B cell (primary cell): ENCODE data around the gene TAB3. TPM values are rescaled to one million over a fixed set of nuclear protein-coding genes. Genes with fewer than 3 reads are reported as not detected.

Source experiments
- ATAC-seq: fragments of 200-7000 bp; cut with Tn5 transposase; one replicate; pipeline ENCODE4 v1.10.0; 2021; ENCODE audit warnings: low read depth, mild to moderate bottlenecking, moderate number of reproducible peaks, moderate library complexity
- CTCF ChIA-PET: fragments of 350-600 bp; sonication (Branson Sonifier 250); formaldehyde crosslinking; loops from one replicate; lab custom pipeline; 2021; ENCODE audit warnings: antibody characterized with exemption, inconsistent platforms; lab: Charles Lee
- POLR2A ChIA-PET: fragments of 350-600 bp; sonication (Branson Sonifier 250); formaldehyde crosslinking; loops from one replicate; lab custom pipeline; 2021; ENCODE audit warnings: antibody characterized with exemption; lab: Charles Lee
- DNase-seq: peaks from one replicate; pipeline ENCODE4 v3.0.0; 2013
- H2AFZ ChIP-seq: 2 replicates; pipeline ENCODE4 v1.6.1; 2012; ENCODE audit warnings: mild to moderate bottlenecking, low read depth, low read length; ENCODE audit not compliant: insufficient read depth, poor library complexity, severe bottlenecking
- H3K27ac ChIP-seq, 2 donors: 1 replicate in 1 of 2; 2 replicates in 1 of 2; pipeline ENCODE4 v1.5.1; 2012 to 2013; ENCODE audit warnings: low read length in 2 of 2, mild to moderate bottlenecking in 2 of 2, moderate library complexity in 1 of 2
- H3K27me3 ChIP-seq, 4 experiments: fragments of 200-600 bp in 1 of 4; sonication (generic) in 1 of 4; replicated peaks in 1 of 4; 1 replicate in 2 of 4; 2 replicates in 2 of 4; pipeline versions ENCODE4 v1.6.1 to v1.7.0; 2013 to 2016; ENCODE audit warnings: low read length in 3 of 4, mild to moderate bottlenecking in 2 of 4, mixed read lengths in 1 of 4, moderate library complexity in 1 of 4; ENCODE audit not compliant: insufficient read depth in 4 of 4, control insufficient read depth in 3 of 4; ENCODE audit errors: control extremely low read depth in 1 of 4
- H3K36me3 ChIP-seq, 2 experiments: replicated peaks in 1 of 2; 1 replicate in 1 of 2; 2 replicates in 1 of 2; pipeline versions ENCODE4 v1.6.1 to v1.7.1; 2013; ENCODE audit warnings: low read length in 1 of 2; ENCODE audit not compliant: insufficient read depth in 2 of 2, control insufficient read depth in 1 of 2; ENCODE audit errors: control extremely low read depth in 1 of 2, extremely low read depth in 1 of 2
- H3K4me1 ChIP-seq, 2 donors: fragments of 200-600 bp in 1 of 2; sonication (generic) in 1 of 2; 1 replicate in 1 of 2; 2 replicates in 1 of 2; pipeline versions ENCODE4 v1.5.1 to v1.6.1; 2013 to 2017; ENCODE audit warnings: low read length in 2 of 2; ENCODE audit not compliant: control insufficient read depth in 2 of 2, insufficient read depth in 2 of 2
- H3K4me2 ChIP-seq: replicated peaks from 2 replicates; pipeline ENCODE3; 2012; ENCODE audit warnings: mild to moderate bottlenecking, low read depth, low read length; ENCODE audit not compliant: poor library complexity, severe bottlenecking
- H3K4me3 ChIP-seq, 5 experiments: fragments of 200-600 bp in 1 of 5; sonication (generic) in 1 of 5; 1 replicate in 3 of 5; 2 replicates in 2 of 5; pipeline versions ENCODE4 v1.5.1 to v1.7.0; 2011 to 2016; ENCODE audit warnings: low read length in 4 of 5, mild to moderate bottlenecking in 4 of 5, low read depth in 2 of 5, control low read depth in 1 of 5, moderate library complexity in 1 of 5; ENCODE audit not compliant: insufficient read depth in 1 of 5; ENCODE audit errors: control extremely low read depth in 1 of 5, extremely low read depth in 1 of 5
- H3K79me2 ChIP-seq: fragments of 200-600 bp; sonication (generic); one replicate; pipeline ENCODE4 v1.6.0; 2016; ENCODE audit warnings: low read length; ENCODE audit not compliant: control insufficient read depth, insufficient read depth
- H3K9ac ChIP-seq: fragments of 200-600 bp; sonication (generic); 2 replicates; pipeline ENCODE4 v1.6.1; 2017; ENCODE audit warnings: mild to moderate bottlenecking, low read length, moderate library complexity
- H3K9me3 ChIP-seq, 3 donors: one replicate each; pipeline versions ENCODE4 v1.6.1 to v1.7.1; 2013; ENCODE audit warnings: low read length in 2 of 3; ENCODE audit not compliant: control insufficient read depth in 2 of 3, insufficient read depth in 1 of 3; ENCODE audit errors: control extremely low read depth in 1 of 3
- H4K20me1 ChIP-seq: 2 replicates; pipeline ENCODE4 v1.6.0; 2012; ENCODE audit warnings: mild to moderate bottlenecking, low read length; ENCODE audit not compliant: insufficient read depth, control insufficient read depth, poor library complexity, severe bottlenecking
- H3K27ac Mint-ChIP-seq: one replicate; pipeline ENCODE4 v1.8.0; 2021; ENCODE audit warnings: mixed read lengths
- H3K27me3 Mint-ChIP-seq: one replicate; pipeline ENCODE4 v1.8.0; 2021; ENCODE audit warnings: mixed read lengths
- H3K4me1 Mint-ChIP-seq: one replicate; pipeline ENCODE4 v1.8.0; 2021; ENCODE audit warnings: mixed read lengths
- H3K4me3 Mint-ChIP-seq: one replicate; pipeline ENCODE4 v1.8.0; 2021; ENCODE audit warnings: mixed read lengths
- H3K9me3 Mint-ChIP-seq: one replicate; pipeline ENCODE4 v1.8.0; 2022; ENCODE audit warnings: mixed read lengths; ENCODE audit not compliant: insufficient read depth
- CTCF ChIP-seq: fragments of 200-600 bp; IDR thresholded peaks from one replicate; pipeline ENCODE4 v1.8.0; 2022; ENCODE audit warnings: antibody characterized with exemption, mild to moderate bottlenecking
- EZH2 ChIP-seq: IDR thresholded peaks from 2 replicates; pipeline ENCODE4 v1.6.1; 2012; ENCODE audit warnings: borderline replicate concordance, low read depth, mild to moderate bottlenecking, moderate library complexity, low read length; ENCODE audit not compliant: insufficient read depth, poor library complexity, severe bottlenecking
- WGBS: methylation state at CpG from one replicate; pipeline ENCODE4 v1.1.5; 2013; ENCODE audit warnings: missing lambda C conversion rate; ENCODE audit not compliant: insufficient coverage; 5-methylcytosine and 5-hydroxymethylcytosine counted together
- intact Hi-C: fragments of 100-400 bp; cut with micrococcal nuclease; formaldehyde crosslinking; loops from one replicate; pipeline ENCODE4 v1.10.0; 2022
- polyA plus RNA-seq: library from polyadenylated mRNA; depleted of rRNA; stranded (reverse); fragments of >200 nt; gene quantifications from 2 replicates; pipeline ENCODE4 v1.2.3, GENCODE V29; 2012
- total RNA-seq, 2 donors: library from RNA; stranded (reverse); fragments of 120-200 nt in 1 of 2; gene quantifications; 1 replicate in 1 of 2; 2 replicates in 1 of 2; pipeline versions ENCODE4 v1.2.3 to v1.2.4, GENCODE V29; 2013 to 2022

TAB3 gene
- total and polyA plus RNA-seq, 2 donors (not counting 1 experiment from before 2014, with no cell fraction given), result 11.4 to 26.5 TPM

GRCh38 chrX:30858098-30858497 is 31.0 kb downstream of the TAB3 start:
- Mint-ChIP-seq H3K4me3 (no peak overlapping the region), H3K27ac (no peak overlapping the region), H3K4me1 (no peaks in the 10 kb centered on the region), H3K9me3 (no peaks in the 10 kb centered on the region), H3K27me3 (no peaks in the 10 kb centered on the region)
- H3K36me3 ChIP-seq, result peaks cover 0 to 29% of the 10 kb centered on the region in 2 experiments
- no peak overlapping the region for H3K9ac ChIP-seq
- no peaks in the 10 kb centered on the region for H3K9me3 ChIP-seq
- no peaks in the 10 kb centered on the region for H4K20me1 ChIP-seq
- no peak for TF ChIP-seq CTCF
- no peak for TF ChIP-seq EZH2
- no peaks in the 10 kb centered on the region for H3K79me2 ChIP-seq
- H2AFZ ChIP-seq, result no peak overlapping the region
- POLR2A ChIA-PET, result no interaction called here
- DNase-seq, result no peak
- H3K4me1 ChIP-seq, result no peaks in the 10 kb centered on the region
- H3K27me3 ChIP-seq, result no peaks in the 10 kb centered on the region
- ATAC-seq, result no peak
- intact Hi-C loops, result no loop called here
- H3K27ac ChIP-seq, result no peak overlapping the region
- H3K4me2 ChIP-seq, result no peak overlapping the region
- WGBS, result no CpG with 5 or more reads among the region's 1 CpG
- no peak overlapping the region for H3K4me3 ChIP-seq
- CTCF ChIA-PET, result no interaction called here

- no peak overlapping the region for H3K9ac ChIP-seq
- ATAC-seq, result no peak
- Mint-ChIP-seq H3K9me3 (no peaks in the 10 kb centered on the region), H3K4me1 (no peaks in the 10 kb centered on the region), H3K27me3 (no peaks in the 10 kb centered on the region), H3K27ac (no peak overlapping the region), H3K4me3 (no peak overlapping the region)
- no peaks in the 10 kb centered on the region for H4K20me1 ChIP-seq
- no peak overlapping the region for H3K27ac ChIP-seq
- no peak for TF ChIP-seq CTCF
- TF ChIP-seq EZH2, result no peak
- H3K79me2 ChIP-seq, result no peaks in the 10 kb centered on the region
- H3K9me3 ChIP-seq, result no peaks in the 10 kb centered on the region
- H3K36me3 ChIP-seq, result peaks cover 3 to 18% of the 10 kb centered on the region in 2 experiments
- no CpG with 5 or more reads among the region's 1 CpG for WGBS
- no peaks in the 10 kb centered on the region for H3K27me3 ChIP-seq
- no peak overlapping the region for H3K4me2 ChIP-seq
- ChIA-PET POLR2A (interaction anchor here (0.6 kb wide), 1 partner anchor 42 kb away, joined by 5 read pairs; no protein-coding TSS in a partner anchor), CTCF (no interaction called here)
- no peak overlapping the region for H2AFZ ChIP-seq
- intact Hi-C loops, result no loop called here
- H3K4me3 ChIP-seq, result no peak overlapping the region
- no peaks in the 10 kb centered on the region for H3K4me1 ChIP-seq
- no peak for DNase-seq
Observed at GRCh38 chrX:30851449-30851848, 37.6 kb downstream of the TAB3 start.
